Astrocyte of the spinal cord (primary cell): ENCODE data around the gene SCGB3A1.

ENCODE experiments used
- DNase-seq: peaks from one replicate; pipeline ENCODE4 v3.0.0; 2011; ENCODE audit warnings: low read depth, low spot score
- H3K4me3 ChIP-seq: 2 replicates; pipeline ENCODE4 v1.5.1; 2011; ENCODE audit warnings: low read depth, mild to moderate bottlenecking, low read length, moderate library complexity
- in situ Hi-C: cut with HindIII; loops from 2 replicates; pipeline ENCODE4 v1.10.0; 2017; ENCODE audit warnings: low sequenced_read_pairs
- TF ChIP-seq, protein P1 (sequence below): IDR thresholded peaks from 2 replicates; pipeline ENCODE4 v1.5.1; 2012; ENCODE audit warnings: low read depth, mild to moderate bottlenecking, low read length, inconsistent platforms

SCGB3A1 gene

DNA sequence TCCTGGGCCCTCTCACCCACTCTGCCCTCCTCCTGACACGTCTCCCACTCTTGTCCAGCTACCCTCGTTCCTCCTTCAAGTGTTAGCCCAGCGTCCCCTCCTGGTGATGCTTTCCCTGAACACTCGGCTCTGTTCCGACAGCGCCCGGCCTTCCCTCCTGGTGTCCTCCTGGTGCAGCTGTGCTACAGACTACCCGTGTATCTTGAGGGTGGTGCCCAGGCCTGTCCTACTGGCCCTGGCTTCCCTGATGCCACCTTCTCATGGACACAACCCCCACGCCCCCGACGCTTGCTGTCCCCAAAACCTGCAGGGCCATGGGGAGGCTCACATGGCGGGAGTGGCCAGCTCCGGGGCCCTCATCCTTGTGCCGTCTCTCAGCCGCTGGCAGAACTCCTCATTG lies 21.4 kb upstream of the SCGB3A1 start:
- H3K4me3 ChIP-seq: no peak overlapping the region
- TF ChIP-seq, protein P1, sequence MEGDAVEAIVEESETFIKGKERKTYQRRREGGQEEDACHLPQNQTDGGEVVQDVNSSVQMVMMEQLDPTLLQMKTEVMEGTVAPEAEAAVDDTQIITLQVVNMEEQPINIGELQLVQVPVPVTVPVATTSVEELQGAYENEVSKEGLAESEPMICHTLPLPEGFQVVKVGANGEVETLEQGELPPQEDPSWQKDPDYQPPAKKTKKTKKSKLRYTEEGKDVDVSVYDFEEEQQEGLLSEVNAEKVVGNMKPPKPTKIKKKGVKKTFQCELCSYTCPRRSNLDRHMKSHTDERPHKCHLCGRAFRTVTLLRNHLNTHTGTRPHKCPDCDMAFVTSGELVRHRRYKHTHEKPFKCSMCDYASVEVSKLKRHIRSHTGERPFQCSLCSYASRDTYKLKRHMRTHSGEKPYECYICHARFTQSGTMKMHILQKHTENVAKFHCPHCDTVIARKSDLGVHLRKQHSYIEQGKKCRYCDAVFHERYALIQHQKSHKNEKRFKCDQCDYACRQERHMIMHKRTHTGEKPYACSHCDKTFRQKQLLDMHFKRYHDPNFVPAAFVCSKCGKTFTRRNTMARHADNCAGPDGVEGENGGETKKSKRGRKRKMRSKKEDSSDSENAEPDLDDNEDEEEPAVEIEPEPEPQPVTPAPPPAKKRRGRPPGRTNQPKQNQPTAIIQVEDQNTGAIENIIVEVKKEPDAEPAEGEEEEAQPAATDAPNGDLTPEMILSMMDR: no peak
- in situ Hi-C loops: no loop called here
- no peak for DNase-seq

GRCh38 chr5:180611140-180611850 lies 20.0 kb upstream of the SCGB3A1 start:
- DNase-seq: no peak
- TF ChIP-seq, protein P1: no peak
- in situ Hi-C loops: no loop called here
- no peak overlapping the region for H3K4me3 ChIP-seq

GRCh38 chr5:180609817-180610550 lies 18.7 kb upstream of the SCGB3A1 start:
- in situ Hi-C loops: no loop called here
- no peak for DNase-seq

GRCh38 chr5:180609386-180609785 lies 18.1 kb upstream of the SCGB3A1 start:
- no peak overlapping the region for H3K4me3 ChIP-seq
- in situ Hi-C loops: no loop called here
- DNase-seq: no peak
- TF ChIP-seq, protein P1: no peak

More at GRCh38 chr5:180609817-180610550, 18.7 kb upstream of the SCGB3A1 start:
- TF ChIP-seq, protein P1: no peak
- no peak overlapping the region for H3K4me3 ChIP-seq

GRCh38 chr5:180608572-180609310 lies 17.4 kb upstream of the SCGB3A1 start:
- H3K4me3 ChIP-seq: no peak overlapping the region
- TF ChIP-seq, protein P1: no peak
- DNase-seq: no peak
- in situ Hi-C loops: no loop called here

GRCh38 chr5:180607861-180608571 lies 16.7 kb upstream of the SCGB3A1 start:
- DNase-seq: no peak
- TF ChIP-seq, protein P1: no peak
- in situ Hi-C loops: no loop called here
- H3K4me3 ChIP-seq: no peak overlapping the region
